Adipose tissue (tissue), 3 donors: ENCODE results near the gene IL13RA2. TPM values are rescaled to one million over a fixed set of nuclear protein-coding genes. Genes with fewer than 3 reads are reported as not detected.

Experiments
- H3K27ac ChIP-seq: one replicate; pipeline ENCODE4 v1.5.1; 2013; ENCODE audit warnings: low read depth, low read length
- WGBS, 3 donors: extraction: QIAGEN DNeasy Blood & Tissue Kit; methylation state at CpG; one replicate each; pipeline ENCODE4 v1.1.7; 2013; 5-methylcytosine and 5-hydroxymethylcytosine counted together
- polyA plus RNA-seq, 3 donors: library from polyadenylated mRNA; stranded (reverse); fragments of 200-250 nt; gene quantifications; one replicate each; pipeline ENCODE4 v1.2.3, GENCODE V29; 2013
- donor health status: healthy with polysubstance abuse.
- donor health status: Bipolar disorder and iron deficiency.
- donor health status: healthy.

IL13RA2 gene
- polyA plus RNA-seq, 3 donors: 0.45 to 0.82 TPM; not detected in 1

DNA sequence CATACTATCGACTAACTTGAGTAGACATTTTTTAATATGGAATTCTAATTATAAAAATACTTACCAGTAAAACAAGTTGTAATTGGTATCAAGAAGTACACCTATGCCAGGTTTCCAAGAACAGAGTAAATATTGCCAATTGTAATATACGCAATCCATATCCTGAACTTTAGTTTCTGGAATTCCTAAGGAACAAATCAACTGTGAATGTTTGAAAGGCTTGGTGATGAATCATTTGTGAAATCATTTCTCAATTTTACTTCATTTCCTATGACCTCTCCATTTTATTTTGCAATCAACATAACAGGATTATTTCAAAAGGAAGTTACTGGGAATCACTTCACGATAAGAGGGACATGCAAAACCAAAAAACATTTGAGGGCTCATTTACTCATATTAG, 3.7 kb downstream of the IL13RA2 start:
- WGBS, 3 donors: 60 to 69% (median 69%) methylated on average over 3 of the region's 3 CpGs

DNA sequence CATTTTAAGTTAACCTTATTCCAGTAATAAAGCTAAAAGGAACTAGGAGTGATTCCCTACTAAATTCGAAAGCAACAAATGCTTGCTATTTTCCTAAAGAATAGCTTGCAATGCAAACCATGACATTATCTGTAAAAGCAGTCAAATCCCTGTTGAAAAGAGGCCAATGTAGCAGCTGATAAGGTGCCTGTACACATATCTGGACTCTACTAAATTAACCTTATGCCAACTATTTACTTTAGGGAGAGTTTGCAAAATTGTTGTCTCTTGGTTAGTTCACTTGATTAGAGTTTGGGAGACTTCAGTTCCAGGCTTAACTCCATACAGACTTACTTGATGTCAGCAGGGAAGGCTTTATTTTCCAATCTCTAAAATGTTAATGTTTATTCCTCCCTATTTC, 6.0 kb downstream of the IL13RA2 start:
- 59 to 71% (median 68%) methylated on average over 1 of the region's 1 CpG for WGBS, 3 donors
- no peak overlapping the region for H3K27ac ChIP-seq

More for the DNA sequence above, 3.7 kb downstream of the IL13RA2 start:
- no peak overlapping the region for H3K27ac ChIP-seq

DNA sequence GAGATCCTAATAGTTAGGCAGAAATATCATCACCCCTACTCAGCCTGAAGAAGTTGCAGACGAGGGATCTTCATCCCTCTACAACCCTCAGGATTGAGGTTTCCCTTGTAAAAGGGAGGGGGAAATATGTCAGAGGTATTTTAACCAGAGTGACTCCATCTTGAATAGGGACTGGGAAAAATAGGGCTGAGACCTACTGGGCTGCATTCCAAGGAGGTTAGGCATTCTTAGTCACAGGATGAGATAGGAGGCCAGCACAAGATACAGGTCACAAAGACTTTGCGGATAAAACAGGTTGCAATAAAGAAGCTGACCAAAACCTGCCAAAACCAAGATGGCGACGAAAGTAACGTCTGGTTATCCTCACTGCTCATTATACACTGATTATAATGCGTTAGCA, 17.5 kb downstream of the IL13RA2 start:
- H3K27ac ChIP-seq: no peak overlapping the region
- 68 to 87% (median 73%) methylated on average over 6 of the region's 6 CpGs for WGBS, 3 donors

DNA sequence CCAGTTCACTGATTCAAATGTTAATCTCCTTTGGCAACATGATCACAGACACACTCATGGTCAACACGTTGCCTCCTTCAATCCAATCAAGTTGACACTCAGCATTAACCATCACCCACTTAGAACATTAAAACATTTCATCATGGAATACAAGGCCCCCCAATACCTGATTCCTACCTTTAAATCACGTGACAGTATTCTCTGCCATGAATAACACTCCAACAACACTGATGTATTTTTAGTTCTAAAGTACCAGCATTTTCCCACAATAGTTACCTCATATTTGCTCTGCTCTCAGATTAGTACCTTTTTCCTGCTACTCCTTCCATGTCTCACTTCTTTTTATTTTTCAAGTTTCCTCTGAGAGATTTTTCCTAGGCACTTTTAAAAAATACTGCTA, 19.6 kb downstream of the IL13RA2 start:
- WGBS, 3 donors: 42 to 74% (median 55%) methylated on average over 2 of the region's 2 CpGs
- H3K27ac ChIP-seq: no peak overlapping the region

DNA sequence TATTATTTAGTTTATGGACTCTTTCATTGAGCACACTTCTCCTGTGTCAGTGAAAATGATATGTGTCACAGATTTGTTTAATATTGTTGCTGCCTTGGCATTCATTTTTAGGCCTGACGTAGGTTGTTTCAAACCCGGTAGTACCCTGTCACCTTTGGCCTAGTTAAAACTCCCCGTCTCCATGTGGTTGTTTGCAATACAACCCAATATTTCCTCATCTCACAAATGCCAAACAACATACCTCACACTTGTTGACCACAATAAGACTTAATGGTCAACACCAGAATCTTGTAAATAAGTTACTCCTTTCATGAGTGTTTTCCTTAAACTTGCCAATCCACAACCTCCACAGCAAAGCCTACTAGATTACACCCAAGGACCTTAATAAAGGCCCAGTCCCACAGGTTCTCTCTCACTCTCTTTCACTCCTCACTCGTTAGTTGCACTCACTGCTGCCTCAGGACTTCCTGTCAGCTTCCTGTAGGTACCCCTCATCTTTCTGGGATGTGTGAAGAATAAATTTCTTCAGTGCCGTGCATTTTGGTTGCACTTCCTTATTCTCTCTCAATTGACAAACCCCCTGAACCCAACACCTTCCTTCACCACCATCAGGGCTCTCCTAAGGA, 31.3 kb downstream of the IL13RA2 start:
- no peak overlapping the region for H3K27ac ChIP-seq
- WGBS, 3 donors: 54 to 69% (median 69%) methylated on average over 5 of the region's 5 CpGs

DNA sequence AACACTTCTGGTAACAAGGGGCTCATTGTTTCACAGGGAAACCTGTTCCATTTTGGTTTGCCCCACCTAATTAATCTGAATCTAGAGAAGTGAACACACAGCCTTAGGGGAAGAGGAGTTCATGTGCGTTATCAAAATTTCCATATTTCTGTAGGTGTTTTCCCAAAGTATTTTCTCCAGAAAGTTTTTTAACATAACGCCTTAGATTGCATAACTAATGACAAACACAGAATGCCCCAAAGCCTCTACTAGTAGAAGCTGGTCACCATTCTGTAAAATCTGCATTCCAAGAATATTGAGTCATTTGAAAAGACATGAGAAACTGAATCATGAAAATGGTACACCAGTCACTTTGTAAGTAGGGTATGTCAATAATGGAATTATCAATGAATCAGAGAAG, 41.1 kb downstream of the IL13RA2 start:
- H3K27ac ChIP-seq: no peak overlapping the region
- WGBS, 3 donors: 46 to 91% (median 82%) methylated on average over 2 of the region's 2 CpGs

DNA sequence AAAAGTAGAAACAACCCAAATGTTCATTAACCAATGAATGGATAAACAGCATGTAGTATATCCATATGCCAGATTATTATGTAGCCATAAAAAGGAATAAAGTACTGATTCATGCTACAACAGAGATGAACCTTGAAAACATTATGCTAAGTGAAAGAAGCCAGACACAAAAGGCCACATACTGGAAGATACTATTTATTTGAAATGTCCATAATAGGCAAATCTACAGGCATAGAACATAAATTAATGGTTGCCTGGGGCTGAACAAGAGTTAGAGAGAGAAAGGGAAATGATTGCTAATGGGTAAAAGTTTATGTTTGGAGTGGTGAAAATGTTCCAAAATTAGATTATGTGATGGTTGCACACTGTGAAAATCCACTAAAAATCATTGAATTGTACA, 44.4 kb downstream of the IL13RA2 start:
- no peak overlapping the region for H3K27ac ChIP-seq

DNA sequence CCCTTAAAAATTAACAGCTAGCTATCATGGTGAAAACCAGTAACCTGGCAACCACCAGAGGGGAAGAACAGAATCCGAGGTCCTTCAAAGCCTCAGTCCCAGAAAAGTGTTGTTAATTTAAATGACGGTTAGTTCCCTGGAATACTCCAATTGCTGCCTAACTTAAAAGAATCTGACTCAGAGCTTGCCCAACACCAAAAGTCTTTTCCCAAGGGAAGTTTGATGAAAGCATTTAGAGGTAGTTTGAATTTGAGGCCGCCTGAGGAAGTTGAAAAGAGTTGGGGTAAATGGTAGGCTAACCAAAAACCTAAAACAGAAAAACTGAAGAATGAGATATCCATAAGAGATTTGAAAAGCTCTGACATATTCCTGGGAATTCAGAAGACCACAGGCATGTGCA, 46.6 kb downstream of the IL13RA2 start:
- 60 to 83% (median 66%) methylated on average over 3 of the region's 3 CpGs for WGBS, 3 donors
- H3K27ac ChIP-seq: no peak overlapping the region

DNA sequence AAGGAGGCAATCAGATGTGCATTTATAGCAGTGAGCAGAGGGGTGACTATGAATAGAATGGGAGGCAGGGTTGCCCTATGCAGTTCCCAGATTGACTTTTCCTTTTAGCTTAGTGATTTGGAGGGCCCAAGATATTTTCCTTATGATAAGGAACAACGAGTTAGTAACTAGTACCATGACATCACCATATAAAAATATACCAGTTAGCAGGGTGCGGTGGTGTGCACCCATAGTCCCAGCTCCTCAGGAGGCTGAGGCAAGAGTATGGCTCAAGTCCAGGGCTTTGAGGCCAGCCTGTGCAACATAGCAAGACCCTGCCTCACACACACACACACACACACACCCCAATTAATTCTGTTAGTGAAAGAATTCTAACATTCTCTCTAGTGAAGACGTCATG, 53.0 kb downstream of the IL13RA2 start:
- WGBS, 3 donors: 57 to 73% (median 63%) methylated on average over 3 of the region's 3 CpGs
- no peak overlapping the region for H3K27ac ChIP-seq

DNA sequence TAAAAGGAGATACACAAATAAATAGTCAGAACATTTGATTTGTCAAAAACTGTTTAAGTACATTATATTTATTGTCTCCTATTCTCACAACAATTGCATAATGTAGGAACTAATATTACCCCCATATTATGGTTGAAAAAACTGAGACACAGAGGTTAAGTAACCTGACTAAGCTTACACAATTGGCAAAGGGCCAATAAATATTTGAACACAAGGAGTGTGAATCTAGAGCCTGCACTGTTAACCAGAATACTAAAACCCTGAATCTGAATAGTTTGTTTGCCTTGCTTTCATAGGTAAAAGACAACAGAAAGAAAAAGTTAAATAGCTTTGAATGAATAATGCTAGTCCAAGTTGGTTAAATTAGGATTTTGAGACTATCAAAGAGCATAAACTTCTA, 55.2 kb downstream of the IL13RA2 start:
- no peak overlapping the region for H3K27ac ChIP-seq

DNA sequence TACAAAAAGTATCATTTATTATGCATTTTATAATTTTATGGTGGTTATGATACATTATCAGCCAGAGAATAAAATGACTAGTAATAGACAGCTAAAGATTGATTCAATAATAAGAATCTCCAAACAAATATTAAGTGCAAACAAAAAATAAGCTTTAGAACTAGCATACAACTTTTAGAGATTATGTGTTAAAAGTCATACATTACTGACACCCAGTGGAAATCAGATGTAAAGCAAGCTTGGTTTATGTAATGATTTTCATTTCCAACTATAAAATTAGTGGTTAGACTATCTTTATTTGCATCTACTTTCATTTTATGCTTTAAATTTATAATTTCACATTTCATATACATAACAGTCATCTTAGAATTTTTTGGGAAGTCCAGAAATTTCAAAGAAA, 57.7 kb downstream of the IL13RA2 start:
- H3K27ac ChIP-seq: no peak overlapping the region

Other genes with a start within 250 kb of the IL13RA2 start
- gene RBMXL3, start 171.8 kb upstream of the IL13RA2 start, polyA plus RNA-seq: not detected
- 1 to 10 TPM in 1 of 3 donors, under 1 TPM in 2; 0.24 to 2.7 (median 0.94) TPM for gene LRCH2, start 216.5 kb upstream of the IL13RA2 start, polyA plus RNA-seq